Measurements from ENCODE around the gene DDX46.
"Not testable (repeated sequence)": the region's sequence is repeated elsewhere in the genome, so short reads cannot be mapped to it uniquely, and the experiment has no call there.

Gene DDX46

DNA sequence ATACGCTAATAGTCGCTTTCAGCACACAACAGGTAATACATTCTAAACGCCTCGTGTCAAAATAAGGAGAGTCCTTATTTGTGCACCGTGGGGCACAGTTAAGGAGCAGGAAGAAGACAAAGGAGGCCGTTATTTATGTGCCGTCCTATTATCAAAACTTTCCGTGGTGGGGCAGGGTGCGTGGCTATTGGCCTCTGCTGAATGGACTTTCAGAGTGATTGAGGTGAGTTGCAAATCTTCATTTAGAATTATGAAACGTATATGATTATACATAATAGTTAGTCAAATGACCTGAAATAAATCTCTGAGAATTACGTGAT lies 88.0 kb downstream of the DDX46 start:
- DNase-seq: peak; percentile 43

DNA sequence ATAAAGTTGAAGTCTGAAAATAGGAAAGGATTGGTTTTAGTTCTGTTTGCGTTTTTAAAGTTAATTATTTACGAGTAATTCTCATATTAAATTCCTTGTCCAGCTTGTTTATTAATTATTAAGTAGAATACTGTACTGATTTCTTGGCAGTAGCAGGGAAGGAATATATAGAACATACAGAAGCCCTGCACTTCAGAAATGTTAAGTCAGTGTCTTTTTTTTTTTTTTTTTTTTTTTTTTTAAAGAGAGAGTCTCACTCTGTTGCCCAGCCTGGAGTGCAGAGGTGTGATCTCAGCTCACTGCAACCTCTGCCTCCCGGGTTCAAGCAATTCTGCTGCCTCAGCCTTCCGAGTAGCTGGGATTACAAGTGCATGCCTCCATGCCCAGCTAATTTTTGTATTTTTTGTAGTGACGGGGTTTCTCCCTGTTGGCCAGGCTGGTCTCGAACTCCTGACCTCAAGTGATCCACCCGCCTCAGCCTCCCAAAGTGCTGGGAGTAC lies 90.9 kb downstream of the DDX46 start:
- DNase-seq: not testable (repeated sequence)

DNA sequence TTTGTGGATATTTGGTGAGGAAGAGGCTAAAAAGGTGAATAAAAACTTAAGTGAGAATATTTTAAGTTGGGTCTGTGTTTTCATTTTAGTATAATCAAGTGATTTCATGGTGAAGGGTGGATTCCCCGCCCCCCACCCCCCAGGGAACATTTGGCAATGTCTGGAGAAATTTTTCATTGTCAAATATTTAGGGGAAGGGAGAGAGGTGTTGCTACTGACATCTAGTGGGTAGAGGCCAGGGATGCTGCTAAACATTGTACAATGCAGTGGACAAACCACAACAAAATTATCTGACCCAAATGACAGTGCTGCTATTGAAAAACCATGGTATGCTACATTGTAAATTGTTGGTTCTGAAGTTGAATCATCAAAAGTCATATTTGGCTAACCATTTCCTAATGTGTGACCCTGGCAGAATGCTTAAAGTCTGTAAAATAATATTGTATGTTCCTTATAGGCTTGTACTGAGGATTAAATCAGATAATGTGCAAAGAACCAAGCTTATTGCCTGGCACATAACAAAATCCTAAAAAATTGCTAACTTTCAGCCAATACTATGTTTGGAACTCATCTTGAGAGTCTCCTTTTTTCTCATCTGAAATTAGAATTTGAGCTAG lies 92.8 kb downstream of the DDX46 start:
- peak; percentile 35 for DNase-seq

DNA sequence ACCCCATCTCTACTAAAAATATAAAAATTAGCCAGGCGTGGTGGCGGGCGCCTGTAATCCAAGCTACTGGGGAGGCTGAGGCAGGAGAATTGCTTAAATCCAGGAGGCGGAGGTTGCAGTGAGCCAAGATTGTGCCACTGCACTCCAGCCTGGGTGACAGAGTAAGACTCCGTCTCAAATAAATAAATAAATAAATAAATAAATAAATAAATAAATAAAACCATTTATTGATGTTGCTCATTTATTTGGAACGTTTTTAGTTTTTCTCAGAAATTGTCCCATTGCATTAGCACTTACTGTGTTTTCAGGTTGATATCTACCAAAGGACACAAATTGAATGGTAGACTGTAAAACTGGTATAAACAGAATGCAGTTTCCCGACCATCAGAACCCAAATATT lies 97.9 kb downstream of the DDX46 start:
- DNase-seq: not testable (repeated sequence)

DNA sequence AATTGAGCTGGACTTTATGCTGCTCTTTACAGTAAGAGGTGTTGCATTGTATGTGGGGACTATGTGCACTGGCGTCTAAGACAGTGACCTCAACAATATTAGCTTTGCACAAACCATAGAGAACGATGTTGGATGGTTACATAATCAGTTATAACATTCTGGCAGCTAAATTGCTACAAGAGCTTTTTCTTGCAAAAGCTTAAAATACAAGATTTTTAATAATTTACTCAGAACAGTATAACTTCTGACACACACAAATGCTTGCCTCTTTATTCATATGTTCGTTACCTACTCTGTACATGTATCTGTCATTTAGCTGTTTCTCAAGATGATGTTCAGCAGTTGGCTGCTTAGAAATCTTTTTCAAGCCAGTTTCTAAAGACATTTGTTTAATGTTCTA lies 98.8 kb downstream of the DDX46 start:
- no peak for DNase-seq

DNA sequence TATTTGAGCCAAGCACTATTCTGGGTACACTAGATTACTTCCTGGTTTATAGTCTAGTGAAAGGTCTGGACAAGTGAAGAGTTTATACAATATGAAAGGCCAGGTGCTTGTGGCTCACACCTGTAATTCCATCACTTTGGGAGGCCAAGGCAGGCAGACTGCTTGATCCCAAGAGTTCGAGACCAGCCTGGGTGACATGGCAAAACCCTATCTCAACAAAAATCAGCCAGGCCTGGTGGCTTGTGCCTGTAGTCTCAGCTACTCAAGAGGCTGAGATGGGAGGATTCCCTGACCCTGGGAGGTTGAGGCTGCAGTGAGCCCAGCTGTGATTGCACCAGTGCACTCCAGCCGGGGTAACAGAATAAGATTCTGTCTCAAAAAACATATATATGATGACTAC lies 106.1 kb downstream of the DDX46 start:
- DNase-seq: no peak

DNA sequence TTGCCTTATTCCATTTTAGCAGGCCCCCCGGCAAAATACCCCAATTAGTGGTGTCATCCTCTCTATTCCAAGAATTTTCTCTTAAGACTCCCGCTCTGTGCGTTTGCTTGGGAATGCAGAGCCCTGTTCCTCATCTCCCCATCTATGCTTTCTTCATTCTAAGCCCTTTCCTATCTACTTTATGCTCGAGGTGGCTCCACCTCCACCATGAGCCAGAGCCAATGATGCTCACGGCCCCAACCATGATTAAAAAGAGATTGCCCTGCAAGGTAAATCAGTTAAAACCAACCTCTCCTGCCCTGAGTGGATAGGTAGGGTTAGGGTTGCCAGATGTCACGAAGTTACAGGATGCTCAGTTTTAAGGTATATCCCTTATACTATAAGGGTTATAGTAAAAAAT lies 114.9 kb downstream of the DDX46 start:
- no peak for DNase-seq

DNA sequence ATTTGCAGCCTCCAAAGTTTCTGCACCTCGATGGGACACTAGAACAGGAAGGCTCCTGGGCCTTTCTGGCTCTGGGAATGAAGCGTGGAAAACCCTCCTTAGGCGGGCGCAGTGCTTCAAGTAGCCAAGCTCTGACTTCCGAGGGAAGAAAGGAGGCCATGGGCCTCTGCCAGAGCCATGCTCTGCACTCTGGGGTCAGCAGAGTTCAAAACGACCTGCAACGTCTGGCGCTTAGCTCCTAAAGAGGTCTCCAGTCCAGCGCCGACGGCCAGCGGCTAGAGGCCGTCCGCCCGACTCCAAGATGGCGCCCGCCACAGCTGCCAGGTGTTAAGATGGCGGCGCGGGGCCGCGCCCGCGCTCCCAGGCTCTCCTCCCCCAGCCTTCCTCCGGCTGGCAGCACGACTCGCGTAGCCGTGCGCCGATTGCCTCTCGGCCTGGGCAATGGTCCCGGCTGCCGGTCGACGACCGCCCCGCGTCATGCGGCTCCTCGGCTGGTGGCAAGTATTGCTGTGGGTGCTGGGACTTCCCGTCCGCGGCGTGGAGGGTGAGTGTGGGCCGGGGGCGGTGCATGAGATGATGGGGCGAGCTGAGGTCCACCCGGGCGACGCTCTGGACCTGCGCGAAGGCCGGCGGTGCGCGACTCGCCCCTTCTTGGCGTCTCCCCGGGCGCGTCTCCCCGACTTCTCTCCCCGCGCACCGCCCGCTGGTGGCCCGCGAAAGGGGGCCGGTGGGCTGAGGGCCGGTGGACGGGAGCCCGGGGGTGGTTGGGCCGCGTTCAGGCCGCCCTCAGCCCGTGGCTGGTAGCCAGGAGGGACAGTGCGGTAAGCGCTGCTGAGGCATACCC lies 115.6 kb downstream of the DDX46 start, which contains the start of gene TXNDC15:
TSS of gene TXNDC15 (plus strand) at position 385 of the 844 bp plus-strand sequence. CDS start at position 442, 57 bp downstream.
- peak; percentile 85 for DNase-seq

DNA sequence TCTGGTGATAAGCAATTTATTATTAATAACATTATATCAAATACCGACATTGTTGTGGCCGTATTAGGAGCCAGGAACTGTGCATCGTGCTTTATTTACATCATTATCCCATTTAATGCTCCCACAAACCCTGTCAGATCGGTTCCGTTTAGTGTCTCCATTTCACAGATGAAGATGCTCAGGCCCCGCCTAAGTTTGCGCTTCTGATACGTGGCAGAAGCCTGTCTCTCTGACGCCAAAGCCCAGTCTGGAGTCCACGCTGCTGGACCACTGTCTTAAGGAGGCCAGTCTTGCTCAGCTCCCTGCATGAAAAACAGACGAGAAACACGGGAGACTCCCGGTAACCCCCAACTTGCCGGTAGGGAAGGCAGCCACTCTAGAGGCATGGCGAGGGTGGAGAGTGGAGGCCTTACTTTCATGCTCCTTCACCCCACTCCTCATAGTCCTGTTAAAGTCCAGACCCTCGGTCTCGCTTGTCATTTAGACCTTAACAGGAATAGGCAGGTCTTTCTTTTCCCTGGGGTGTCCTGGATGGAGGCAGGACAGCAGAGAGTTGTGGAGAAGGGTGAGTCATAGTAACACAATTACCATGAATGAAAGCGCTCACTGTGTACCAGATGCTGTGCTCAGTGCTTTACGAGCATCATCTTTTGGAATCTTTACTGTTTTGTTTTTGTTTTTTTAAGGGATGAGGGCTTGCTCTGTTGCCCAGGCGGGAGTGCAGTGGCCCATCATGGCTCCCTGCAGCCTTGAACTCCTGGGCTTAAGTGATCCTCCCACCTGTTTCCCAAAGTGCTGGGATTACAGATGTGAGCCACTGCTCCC lies 116.5 kb downstream of the DDX46 start:
- peak; percentile 57 for DNase-seq

DNA sequence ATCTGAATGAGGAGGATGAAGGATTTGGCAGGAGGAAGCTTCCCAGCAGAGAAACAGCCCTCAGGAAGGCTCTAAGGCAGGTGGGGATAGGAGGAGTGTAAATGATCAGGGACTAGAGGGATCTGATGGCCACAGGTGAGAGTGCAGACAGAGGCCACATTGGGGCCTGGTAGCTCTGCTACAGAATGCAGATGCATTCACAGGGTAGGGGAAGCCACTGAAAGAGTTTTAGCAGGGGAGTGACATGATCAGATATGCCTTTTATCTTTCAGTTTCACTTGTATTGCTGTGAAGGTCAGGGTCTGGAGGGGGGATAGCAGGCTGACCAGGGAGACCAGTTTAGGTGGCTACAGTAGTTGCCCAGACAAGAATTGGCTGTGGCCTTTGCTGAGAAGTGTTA lies 118.6 kb downstream of the DDX46 start:
- peak; percentile 12 for DNase-seq

DNA sequence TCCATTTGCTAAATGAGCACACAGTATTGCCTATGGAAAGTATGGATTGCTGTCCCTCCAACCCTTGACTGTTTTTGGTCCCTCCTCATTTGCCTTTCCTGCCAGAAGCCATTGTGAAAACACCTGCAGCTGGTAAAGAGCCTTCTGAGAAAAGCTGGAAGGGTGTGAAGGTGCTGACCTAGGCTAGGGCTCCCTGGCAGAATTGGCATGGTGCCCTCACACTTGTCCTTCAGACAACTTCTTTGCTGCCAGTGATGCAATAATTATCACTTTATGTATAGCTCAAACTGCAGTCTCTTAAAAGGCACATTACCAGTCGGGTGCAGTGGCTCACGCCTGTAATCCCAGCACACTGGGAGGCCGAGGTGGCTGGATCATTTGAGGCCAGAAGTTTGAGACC lies 119.8 kb downstream of the DDX46 start:
- DNase-seq: no peak

DNA sequence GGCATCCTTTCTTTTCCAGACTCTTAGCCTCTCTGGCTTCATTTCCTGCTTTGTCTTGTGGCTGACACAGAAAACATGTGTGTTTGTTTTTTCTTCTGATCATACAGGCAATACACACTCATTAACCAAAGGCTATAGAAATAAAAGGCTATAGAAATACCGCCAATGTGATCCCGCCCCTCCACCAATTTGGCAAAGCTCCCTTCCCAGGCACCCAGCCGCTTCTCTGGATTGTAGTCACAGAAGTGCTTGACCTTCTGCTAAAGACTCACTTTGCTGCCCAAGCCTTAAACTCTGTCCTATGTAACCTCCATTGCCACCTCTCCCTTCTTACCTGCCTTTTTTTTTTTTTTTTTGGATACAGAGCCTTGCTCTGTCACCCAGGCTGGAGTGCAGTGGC lies 120.9 kb downstream of the DDX46 start:
- DNase-seq: no peak

Measured in activated CD4-positive, alpha-beta T cell treated with anti-CD3 and anti-CD28 coated beads, Interleukin-2, amount 50 U/mL, for 16 hours (primary cell).